HG02973 (cell line): ENCODE data around the gene PKD1.

Experiments used
- ATAC-seq: cut with Tn5 transposase; IDR thresholded peaks from one replicate; pipeline ENCODE4 v1.9.1; 2021; ENCODE audit warnings: moderate library complexity; ENCODE audit not compliant: unreplicated experiment

Gene PKD1

GRCh38 chr16:2056681-2057407, 78.9 kb downstream of the PKD1 start:
- no peak for ATAC-seq

- no peak for ATAC-seq
Observed at GRCh38 chr16:2056077-2056476, 79.6 kb downstream of the PKD1 start.

GRCh38 chr16:2054543-2055245, 81.0 kb downstream of the PKD1 start:
- ATAC-seq: no peak

- ATAC-seq: no peak
Observed at GRCh38 chr16:2053897-2054296, 81.8 kb downstream of the PKD1 start.

GRCh38 chr16:2053211-2053610, 82.5 kb downstream of the PKD1 start:
- ATAC-seq: no peak

GRCh38 chr16:2048116-2048543, 87.6 kb downstream of the PKD1 start:
- ATAC-seq: no peak

- ATAC-seq: peak; percentile 87
Observed at GRCh38 chr16:2047330-2048115, 88.2 kb downstream of the PKD1 start, which contains the start of the genes NTHL1 and TSC2. Gene NTHL1, minus strand, starts transcription at chr16:2047834. Its CDS starts 11 bp downstream, at chr16:2047823. Gene TSC2, plus strand, starts transcription at chr16:2047985. Its CDS starts 631 bp downstream, at chr16:2048616.

GRCh38 chr16:2046893-2047329, 88.8 kb downstream of the PKD1 start:
- no peak for ATAC-seq

- ATAC-seq: no peak
Observed at GRCh38 chr16:2045965-2046892, 89.5 kb downstream of the PKD1 start.

GRCh38 chr16:2044541-2044940, 91.2 kb downstream of the PKD1 start:
- ATAC-seq: no peak

- ATAC-seq: no peak
Observed at GRCh38 chr16:2043667-2044451, 91.8 kb downstream of the PKD1 start.

- ATAC-seq: no peak
Observed at GRCh38 chr16:2042986-2043666, 92.6 kb downstream of the PKD1 start.

- no peak for ATAC-seq
Observed at GRCh38 chr16:2042171-2042985, 93.3 kb downstream of the PKD1 start.

GRCh38 chr16:2040787-2041522, 94.7 kb downstream of the PKD1 start:
- ATAC-seq: no peak

GRCh38 chr16:2040041-2040786, 95.5 kb downstream of the PKD1 start:
- no peak for ATAC-seq

GRCh38 chr16:2039274-2040031, 96.2 kb downstream of the PKD1 start:
- no peak for ATAC-seq
